Adrenal gland (tissue), 19 donors: Measurements from ENCODE around the gene CEACAM6. TPM values are rescaled to one million over a fixed set of nuclear protein-coding genes. Genes with fewer than 3 reads are reported as not detected.
A peak's percentile ranks its signal among the peaks of the same experiment; 100 is the strongest.

Experiments used
- DNase-seq, 7 donors: peaks; one replicate each; pipeline ENCODE4 v3.0.0-alpha.2; 2019 to 2020
- H3K27ac ChIP-seq, 5 donors: fragments of 200-600 bp; sonication (generic) in 4 of 5; 1 replicate in 3 of 5; 2 replicates in 2 of 5; pipeline versions ENCODE4 v1.5.1 to v1.8.0; 2016 to 2020; ENCODE audit warnings: mild to moderate bottlenecking in 1 of 5
- H3K27me3 ChIP-seq: fragments of 200-600 bp; 2 replicates; pipeline ENCODE4 v1.8.0; 2021
- H3K36me3 ChIP-seq, 2 donors: fragments of 200-600 bp; replicated peaks in 1 of 2; 1 replicate in 1 of 2; 2 replicates in 1 of 2; pipeline versions ENCODE4 v1.5.1 to v1.8.0; 2018 to 2022
- H3K4me1 ChIP-seq, 2 donors: fragments of 200-600 bp; replicated peaks in 1 of 2; 1 replicate in 1 of 2; 2 replicates in 1 of 2; pipeline versions ENCODE4 v1.5.1 to v1.8.0; 2018 to 2021
- H3K4me3 ChIP-seq, 4 donors: fragments of 200-600 bp; sonication (generic) in 3 of 4; one replicate each; pipeline ENCODE4 v1.5.1; 2016 to 2018
- H3K9me3 ChIP-seq, 3 donors: fragments of 200-600 bp; sonication (generic) in 1 of 3; replicated peaks in 1 of 3; 1 replicate in 2 of 3; 2 replicates in 1 of 3; pipeline versions ENCODE4 v1.5.1 to v1.8.0; 2016 to 2021
- CTCF ChIP-seq, 6 experiments: fragments of 450-650 bp in 4 of 6; fragments of 200-600 bp in 2 of 6; sonication (generic) in 1 of 6; IDR thresholded peaks; 1 replicate in 5 of 6; 2 replicates in 1 of 6; pipeline versions ENCODE4 v1.5.1 to v1.8.0; 2016 to 2021; ENCODE audit warnings: antibody characterized with exemption in 6 of 6, mild to moderate bottlenecking in 2 of 6, moderate library complexity in 1 of 6
- POLR2A ChIP-seq, 2 donors: fragments of 450-650 bp; IDR thresholded peaks; one replicate each; pipeline ENCODE4 v1.6.1; 2017; ENCODE audit warnings: antibody characterized with exemption in 2 of 2, mild to moderate bottlenecking in 2 of 2, moderate library complexity in 1 of 2
- WGBS, 4 donors: extraction: QIAGEN DNeasy Blood & Tissue Kit in 2 of 4; methylation state at CpG; one replicate each; pipeline versions ENCODE4 v1.1.5 to v1.1.7; 2013 to 2017; 5-methylcytosine and 5-hydroxymethylcytosine counted together
- intact Hi-C, 2 donors: fragments of 100-400 bp; cut with DNase I; formaldehyde crosslinking; loops; one replicate each; pipeline versions ENCODE4 v1.14.1 to v1.15.0; 2022 to 2023
- long read RNA-seq, 10 donors: library from polyadenylated mRNA in 3 of 10; unstranded in 2 of 10; stranded (forward) in 1 of 10; transcript quantifications; one replicate each; pipeline ENCODE4 v2.0.0 and lab custom pipeline, GENCODE V29; 2021 to 2026
- polyA plus RNA-seq, 3 donors: library from polyadenylated mRNA; stranded (reverse); fragments of 200-250 nt in 2 of 3; fragments of 350-450 nt in 1 of 3; fragmentation: Illumina TruSeq in 1 of 3; extraction: RNeasy Lipid Tissue Mini Kit (QIAGEN cat#74804) in 1 of 3; gene quantifications; one replicate each; pipeline ENCODE4 v1.2.3, GENCODE V29; 2013 to 2014
- total RNA-seq, 9 donors: library from RNA; depleted of rRNA in 4 of 9; stranded (reverse); fragments of >200 nt in 4 of 9; fragments of 120-200 nt in 1 of 9; fragmentation: NEBNext Ultra II Directional in 1 of 9; extraction: Animal tissue kit (Norgen Biotek cat#: 25700) in 1 of 9; gene quantifications; one replicate each; pipeline versions ENCODE4 v1.1.0 to v1.2.4, GENCODE V29; 2013 to 2023
- donor health status: healthy with polysubstance abuse.
- donor health status: Bipolar disorder and iron deficiency.
- donor health status: DM: yes; HTN: yes; CAD: no.
- donor health status: DM: no; HTN: no; CAD: no.
- donor health status: DM: no; HTN: no; CAD: no.
- donor health status: DM: yes; HTN: yes; CAD: no.

The CEACAM6 gene
- under 1 TPM in 5 of 9 donors, not detected in 4; 0.06 to 0.76 (median 0.24) TPM for total RNA-seq
- polyA plus RNA-seq: under 1 TPM in 2 of 3 donors, not detected in 1; 0.13 to 0.24 TPM
- long read RNA-seq, donor 1: 0 reads
- long read RNA-seq, donor 2: 0 reads
- long read RNA-seq, donor 3: 0 reads
- long read RNA-seq, donor 4: 0 reads
- long read RNA-seq, donor 5: 0 reads
- long read RNA-seq, donor 6: 0 reads
- long read RNA-seq, donor 7, partial matches to known transcripts: 0 of 1 reads
- long read RNA-seq, donor 7, other reads (novel, unspliced or antisense): 0 of 1 reads
- long read RNA-seq, donor 8: 0 reads
- long read RNA-seq, donor 9: 0 reads
- long read RNA-seq, donor 10: 0 reads

- WGBS, 4 donors: 34 to 47% (median 39%) methylated on average over 3 of the region's 3 CpGs
- H3K27me3 ChIP-seq: no peaks in the 10 kb centered on the region
- no peak within 1 kb of the TSS for H3K4me3 ChIP-seq
- H3K4me1 ChIP-seq: no peaks in the 10 kb centered on the region
- no peak within 1 kb of the TSS for H3K27ac ChIP-seq
- TF ChIP-seq POLR2A (IDR thresholded peaks at IDR 0.05) (no peak), CTCF (IDR thresholded peaks at IDR 0.05) (no peak)
- no peaks in the 10 kb centered on the region for H3K9me3 ChIP-seq
- intact Hi-C loops: no loop called here
- H3K36me3 ChIP-seq: no peaks in the 10 kb centered on the region
- DNase-seq: no peak
Observed at GRCh38 chr19:41755328-41755913, at the start of gene CEACAM6. CEACAM6 (plus strand) TSS chr19:41755530; CDS start chr19:41755639, 109 bp downstream.

GRCh38 chr19:41706741-41707501 is 48.4 kb upstream of the CEACAM6 start:
- TF ChIP-seq POLR2A (IDR thresholded peaks at IDR 0.05) (no peak), CTCF (IDR thresholded peaks at IDR 0.05) (peak; percentile 39 to 81 (median 60))
- DNase-seq: peak in 6 of 7 donors; percentile 21 to 55 (median 46)
- H3K4me3 ChIP-seq: peak overlapping the region in 1 of 4 donors; percentile 32
- intact Hi-C loops: no loop called here
- H3K4me1 ChIP-seq: no peaks in the 10 kb centered on the region
- peaks cover 19% of the 10 kb centered on the region for H3K27me3 ChIP-seq
- no peak overlapping the region for H3K27ac ChIP-seq
- WGBS, 4 donors: 14 to 37% (median 15%) methylated on average over 8 to 26 of the region's 26 CpGs
- H3K36me3 ChIP-seq: no peaks in the 10 kb centered on the region
- H3K9me3 ChIP-seq: no peaks in the 10 kb centered on the region

- H3K4me1 ChIP-seq: no peaks in the 10 kb centered on the region
- intact Hi-C loops: no loop called here
- 42 to 62% (median 49%) methylated on average over 2 to 5 of the region's 5 CpGs for WGBS, 4 donors
Observed at GRCh38 chr19:41707502-41707812, 47.9 kb upstream of the CEACAM6 start.

More at GRCh38 chr19:41707502-41707812, 47.9 kb upstream of the CEACAM6 start:
- Histone ChIP-seq H3K9me3 (no peaks in the 10 kb centered on the region), H3K27me3 (peaks cover 21% of the 10 kb centered on the region), H3K4me3 (no peak overlapping the region), H3K36me3 (no peaks in the 10 kb centered on the region), H3K27ac (no peak overlapping the region)
- TF ChIP-seq CTCF (IDR thresholded peaks at IDR 0.05) (no peak), POLR2A (IDR thresholded peaks at IDR 0.05) (no peak)
- DNase-seq: no peak
